HepG2 (cell line): ENCODE measurements around the gene MTHFD2L. TPM values are rescaled to one million over a fixed set of nuclear protein-coding genes. Genes with fewer than 3 reads are reported as not detected.

Experiments used
- ATAC-seq: fragments of 200-7000 bp; cut with Tn5 transposase; 3 replicates; pipeline ENCODE4 v1.9.1; 2020; ENCODE audit warnings: mild to moderate bottlenecking, moderate library complexity
- BruUV-seq: library from RNA; stranded (reverse); fragments of 400-500 nt; replicated peaks from 2 replicates; lab custom pipeline; 2021; lab: Mats Ljungman, UMichigan
- CTCF ChIA-PET: fragments of 300-600 bp; formaldehyde crosslinking; extraction: SDS; loops from one replicate; lab custom pipeline; 2021; ENCODE audit warnings: low total read pairs, inconsistent platforms, low intra/inter-chr PET ratio; lab: Yijun Ruan, JAX
- POLR2A ChIA-PET: fragments of 350-600 bp; sonication (Branson Sonifier 250); formaldehyde crosslinking; loops from one replicate; lab custom pipeline; 2020; ENCODE audit warnings: antibody characterized with exemption, inconsistent platforms; lab: Yijun Ruan, JAX
- DNase-seq: peaks from one replicate; pipeline ENCODE4 v3.0.0-alpha.2; 2015; ENCODE audit warnings: low spot score
- FAIRE-seq: peaks from 3 replicates; lab custom pipeline; 2011; peaks lifted over from hg19 to GRCh38; lab: Jason Lieb, UNC
- H2AFZ ChIP-seq: one replicate; pipeline ENCODE4 v1.6.1; 2011; ENCODE audit warnings: low read length, inconsistent platforms
- H3K27ac ChIP-seq: fragments of 300-600 bp; 3 replicates; pipeline ENCODE4 v1.8.0; 2011; ENCODE audit warnings: mixed run types, mild to moderate bottlenecking, mixed read lengths, low read length, inconsistent platforms; ENCODE audit not compliant: insufficient read depth; ENCODE audit errors: extremely low read length
- H3K27me3 ChIP-seq, 2 experiments: fragments of 200-600 bp in 1 of 2; 2 replicates in 1 of 2; 3 replicates in 1 of 2; pipeline versions ENCODE4 v1.6.0 to v1.8.0; 2011; ENCODE audit warnings: low read length in 2 of 2, mild to moderate bottlenecking in 2 of 2, moderate library complexity in 2 of 2, inconsistent platforms in 1 of 2; ENCODE audit not compliant: insufficient read depth in 2 of 2, control insufficient read depth in 1 of 2
- H3K36me3 ChIP-seq, 2 experiments: fragments of 200-600 bp in 1 of 2; replicated peaks in 1 of 2; 2 replicates in 1 of 2; 3 replicates in 1 of 2; pipeline versions ENCODE4 v1.5.1 to v1.8.0; 2011; ENCODE audit warnings: low read length in 2 of 2, inconsistent platforms in 1 of 2; ENCODE audit not compliant: insufficient read depth in 2 of 2, control insufficient read depth in 1 of 2
- H3K4me1 ChIP-seq: 2 replicates; pipeline ENCODE4 v1.5.1; 2012; ENCODE audit warnings: low read length, inconsistent platforms; ENCODE audit not compliant: insufficient read depth
- H3K4me2 ChIP-seq: 2 replicates; pipeline ENCODE4 v1.6.0; 2011; ENCODE audit warnings: low read depth, low read length, inconsistent platforms
- H3K4me3 ChIP-seq, 3 experiments: fragments of 200-600 bp in 1 of 3; sonication (generic), shearing (Covaris generic) in 1 of 3; replicated peaks in 1 of 3; 2 replicates each; pipeline ENCODE4 v1.5.1; 2011 to 2016; ENCODE audit warnings: low read length in 3 of 3, inconsistent platforms in 2 of 3, low read depth in 2 of 3, mild to moderate bottlenecking in 2 of 3, control low read depth in 1 of 3, mixed read lengths in 1 of 3; ENCODE audit not compliant: insufficient read depth in 1 of 3
- H3K79me2 ChIP-seq: one replicate; pipeline ENCODE4 v1.6.1; 2011; ENCODE audit warnings: low read length, inconsistent platforms; ENCODE audit not compliant: insufficient read depth
- H3K9ac ChIP-seq: 2 replicates; pipeline ENCODE4 v1.6.0; 2011; ENCODE audit warnings: mild to moderate bottlenecking, low read depth, low read length, inconsistent platforms; ENCODE audit not compliant: insufficient read depth
- H3K9me3 ChIP-seq: 2 replicates; pipeline ENCODE4 v1.5.1; 2012; ENCODE audit warnings: mild to moderate bottlenecking, low read length
- H4K20me1 ChIP-seq: 2 replicates; pipeline ENCODE4 v1.6.0; 2011; ENCODE audit warnings: inconsistent platforms, mild to moderate bottlenecking, low read length, moderate library complexity; ENCODE audit not compliant: insufficient read depth
- ATF7-NPFF ChIP-seq: sonication (generic); formaldehyde crosslinking; IDR thresholded peaks from 2 replicates; pipeline ENCODE4 v1.8.1; 2023; ENCODE audit warnings: mild to moderate bottlenecking, low read depth, missing genetic modification reagents, moderate library complexity
- BATF2 ChIP-seq: sonication (generic); formaldehyde crosslinking; IDR thresholded peaks from 2 replicates; pipeline ENCODE4 v1.8.0; 2022; ENCODE audit warnings: mild to moderate bottlenecking, missing genetic modification reagents, moderate library complexity
- CHCHD3 ChIP-seq: sonication (generic); formaldehyde crosslinking; IDR thresholded peaks from 2 replicates; pipeline ENCODE4 v1.8.0; 2022; ENCODE audit warnings: mild to moderate bottlenecking, missing genetic modification reagents, moderate library complexity
- CHD2 ChIP-seq: IDR thresholded peaks from 2 replicates; pipeline ENCODE4 v1.6.1; 2011; ENCODE audit warnings: low read depth, low read length, improper control_type of control experiment
- FOXJ3 ChIP-seq: sonication (generic); formaldehyde crosslinking; IDR thresholded peaks from 2 replicates; pipeline ENCODE4 v1.4.0; 2020; ENCODE audit warnings: missing genetic modification reagents, mild to moderate bottlenecking, borderline replicate concordance
- GATAD2A ChIP-seq: IDR thresholded peaks from 2 replicates; pipeline ENCODE4 v1.6.1; 2016
- GMEB1 ChIP-seq: sonication (generic); formaldehyde crosslinking; IDR thresholded peaks from 2 replicates; pipeline ENCODE4 v1.5.1; 2020; ENCODE audit warnings: missing genetic modification reagents, mild to moderate bottlenecking, borderline replicate concordance
- HDAC2 ChIP-seq: sonication (generic); formaldehyde crosslinking; IDR thresholded peaks from 2 replicates; pipeline ENCODE4 v1.4.0; 2020; ENCODE audit warnings: missing genetic modification reagents
- MLXIP ChIP-seq: sonication (generic); formaldehyde crosslinking; IDR thresholded peaks from 2 replicates; pipeline ENCODE4 v1.9.0; 2021; ENCODE audit warnings: missing genetic modification reagents, borderline replicate concordance
- NFIB ChIP-seq: sonication (generic); formaldehyde crosslinking; IDR thresholded peaks from 2 replicates; pipeline ENCODE4 v1.9.0; 2021; ENCODE audit warnings: missing genetic modification reagents, mild to moderate bottlenecking, borderline replicate concordance
- POLR2A ChIP-seq, 2 experiments: IDR thresholded peaks; 2 replicates each; pipeline ENCODE4 v1.6.1; 2011; ENCODE audit warnings: low read depth in 2 of 2, low read length in 2 of 2, mild to moderate bottlenecking in 1 of 2, moderate library complexity in 1 of 2; ENCODE audit not compliant: insufficient read depth in 1 of 2
- RBFOX2 ChIP-seq: fragments of 200-400 bp; formaldehyde crosslinking; IDR thresholded peaks from 2 replicates; pipeline ENCODE4 v1.6.1; 2017; ENCODE audit warnings: low read depth, mild to moderate bottlenecking, low read length
- SMC3 ChIP-seq: IDR thresholded peaks from 2 replicates; pipeline ENCODE4 v1.6.1; 2011; ENCODE audit warnings: low read length, improper control_type of control experiment
- ZNF251 ChIP-seq: sonication (generic); formaldehyde crosslinking; IDR thresholded peaks from 2 replicates; pipeline ENCODE4 v1.9.0; 2021; ENCODE audit warnings: mild to moderate bottlenecking, missing genetic modification reagents
- ZNF703 ChIP-seq: sonication (generic); formaldehyde crosslinking; IDR thresholded peaks from 2 replicates; pipeline ENCODE4 v1.5.1; 2020; ENCODE audit warnings: missing genetic modification reagents, mild to moderate bottlenecking, moderate library complexity, borderline replicate concordance
- ZNF879 ChIP-seq: sonication (generic); formaldehyde crosslinking; IDR thresholded peaks from 2 replicates; pipeline ENCODE4 v1.8.1; 2023; ENCODE audit warnings: missing genetic modification reagents
- ZSCAN9 ChIP-seq: IDR thresholded peaks from 2 replicates; pipeline ENCODE4 v1.6.1; 2016; ENCODE audit warnings: borderline replicate concordance
- ZXDC ChIP-seq: sonication (generic); formaldehyde crosslinking; IDR thresholded peaks from 2 replicates; pipeline ENCODE4 v1.5.0; 2020; ENCODE audit warnings: mild to moderate bottlenecking, missing genetic modification reagents
- WGBS: methylation state at CpG from one replicate; pipeline ENCODE4 v1.1.6; 2017; ENCODE audit warnings: low lambda C conversion rate; 5-methylcytosine and 5-hydroxymethylcytosine counted together
- in situ Hi-C: cut with HindIII; loops from 2 replicates; pipeline ENCODE4 v1.10.0; 2017; ENCODE audit warnings: low pct_unique_long_range_greater_than_20kb; ENCODE audit not compliant: extremely low pct_ligation_motif_present
- intact Hi-C: fragments of 100-400 bp; cut with micrococcal nuclease; formaldehyde crosslinking; loops from one replicate; pipeline ENCODE4 v1.10.0; 2022; ENCODE audit not compliant: unreplicated experiment
- polyA plus RNA-seq, 8 experiments: library from polyadenylated mRNA; depleted of rRNA in 3 of 8; stranded (reverse) in 7 of 8; unstranded in 1 of 8; fragments of >200 nt; fragmentation: Illumina TruSeq in 4 of 8; extraction: Trizol in 4 of 8; gene quantifications; 2 replicates each; pipeline versions ENCODE4 v1.2.1 to v1.2.3, GENCODE V29; 2011 to 2016; ENCODE audit warnings: low read depth in 4 of 8, missing spikeins in 1 of 8, mixed read lengths in 1 of 8; ENCODE audit not compliant: insufficient read depth in 1 of 8
- total RNA-seq, 5 experiments: library from RNA; depleted of rRNA; stranded (reverse); fragments of >200 nt; fragmentation: Illumina TruSeq; extraction: Trizol; gene quantifications; 2 replicates each; pipeline ENCODE4 v1.2.3, GENCODE V29; 2016; ENCODE audit warnings: low read depth in 1 of 5

MTHFD2L gene
- total and polyA plus RNA-seq, 2 of the 13 experiments (the other 11 are each of a cell fraction or from before 2014, with no cell fraction given): 10.5 to 14.9 TPM

GRCh38 chr4:74173321-74173720, 15.4 kb downstream of the MTHFD2L start (continued):
- TF ChIP-seq MLXIP (CRISPR knock-in tag) (no peak), HDAC2 (no peak), ZNF879 (no peak), GATAD2A (CRISPR knock-in tag) (no peak), RBFOX2 (no peak), GMEB1 (CRISPR knock-in tag) (no peak), POLR2A (IDR thresholded peaks at IDR 0.05; ENCODE audit: insufficient read depth in 1 of 2, low read depth in 2 of 2, low read length in 2 of 2) (no peak)

- H3K4me2 ChIP-seq: no peak overlapping the region
- no peaks in the 10 kb centered on the region for H3K36me3 ChIP-seq
- ATAC-seq: no peak
- CTCF ChIA-PET: no interaction called here
- no peak overlapping the region for H3K4me3 ChIP-seq
- in situ Hi-C loops: no loop called here
- H4K20me1 ChIP-seq: no peaks in the 10 kb centered on the region
- no peaks in the 10 kb centered on the region for H3K79me2 ChIP-seq
- H2AFZ ChIP-seq: no peak overlapping the region
- H3K27me3 ChIP-seq: no peaks in the 10 kb centered on the region
- no peak for FAIRE-seq
- no peak for DNase-seq
- H3K4me1 ChIP-seq: no peaks in the 10 kb centered on the region
- no peak overlapping the region for H3K9ac ChIP-seq
- no peaks in the 10 kb centered on the region for H3K9me3 ChIP-seq
- intact Hi-C loops: no loop called here
- POLR2A ChIA-PET: no interaction called here
- 91% methylated on average over 2 of the region's 2 CpGs for WGBS
- BruUV-seq: no TSS peak
- H3K27ac ChIP-seq: no peak overlapping the region
- TF ChIP-seq ZNF703 (CRISPR knock-in tag): no peak
- no peak for TF ChIP-seq BATF2 (CRISPR knock-in tag)
- no peak for TF ChIP-seq ZXDC
- no peak for TF ChIP-seq CHD2
- no peak for TF ChIP-seq ZSCAN9 (CRISPR knock-in tag)
- TF ChIP-seq ATF7-NPFF (CRISPR knock-in tag): no peak
- TF ChIP-seq FOXJ3: no peak
- no peak for TF ChIP-seq ZNF251
- no peak for TF ChIP-seq SMC3
- no peak for TF ChIP-seq NFIB (CRISPR knock-in tag)
- no peak for TF ChIP-seq CHCHD3
Measured at GRCh38 chr4:74174421-74174820, 16.5 kb downstream of the MTHFD2L start.
